Stimulated activated naive B cell treated with anti-CD40 and anti-IgM and Interleukin-4, amounts not matched to agents 10 μg/mL and 1 μg/mL and 100 μg/mL, for 72 hours (primary cell): Measurements from ENCODE around the gene FRMD8.

Source experiments
- ATAC-seq, 2 donors: fragments of 150-1000 bp; cut with Tn5 transposase; replicated peaks; 2 replicates each; pipeline ENCODE4 v1.10.0; 2021; ENCODE audit warnings: moderate library complexity in 1 of 2
- DNase-seq: peaks from one replicate; pipeline ENCODE4 v3.0.0; 2021
- H3K27ac Mint-ChIP-seq: one replicate; pipeline ENCODE4 v1.8.0; 2022; ENCODE audit warnings: mild to moderate bottlenecking, mixed read lengths
- H3K27me3 Mint-ChIP-seq, 2 donors: one replicate each; pipeline ENCODE4 v1.8.0; 2022; ENCODE audit warnings: mixed read lengths in 2 of 2
- H3K36me3 Mint-ChIP-seq, 2 donors: one replicate each; pipeline ENCODE4 v1.8.0; 2022; ENCODE audit warnings: mixed read lengths in 2 of 2, mild to moderate bottlenecking in 1 of 2
- H3K4me1 Mint-ChIP-seq, 2 donors: one replicate each; pipeline ENCODE4 v1.8.0; 2022; ENCODE audit warnings: mixed read lengths in 2 of 2, mild to moderate bottlenecking in 1 of 2
- H3K4me3 Mint-ChIP-seq, 2 donors: one replicate each; pipeline ENCODE4 v1.8.0; 2022; ENCODE audit warnings: mild to moderate bottlenecking in 2 of 2, mixed read lengths in 2 of 2, moderate library complexity in 1 of 2
- H3K9me3 Mint-ChIP-seq, 2 donors: one replicate each; pipeline ENCODE4 v1.8.0; 2022; ENCODE audit warnings: mixed read lengths in 2 of 2, mild to moderate bottlenecking in 1 of 2

FRMD8 gene

GRCh38 chr11:65386307-65387140 is at the start of gene FRMD8:
FRMD8 (plus strand) TSS chr11:65386637; CDS start chr11:65387037, 400 bp downstream.
- DNase-seq (peak; percentile 81), ATAC-seq (peak; percentile 35 to 47)
- peak within 1 kb of the TSS; percentile 96 for H3K27ac Mint-ChIP-seq
- H3K27me3 Mint-ChIP-seq = no peaks in the 10 kb centered on the region
- no peaks in the 10 kb centered on the region for H3K9me3 Mint-ChIP-seq
- H3K36me3 Mint-ChIP-seq = peaks cover 16 to 30% of the 10 kb centered on the region in 2 donors
- peak within 1 kb of the TSS; percentile 95 to 96 for H3K4me3 Mint-ChIP-seq
- peaks cover 55 to 83% of the 10 kb centered on the region in 2 donors for H3K4me1 Mint-ChIP-seq

GRCh38 chr11:65338676-65339075 is 47.8 kb upstream of the FRMD8 start:
- H3K9me3 Mint-ChIP-seq = no peaks in the 10 kb centered on the region
- DNase-seq = no peak
- no peak overlapping the region for H3K27ac Mint-ChIP-seq
- H3K27me3 Mint-ChIP-seq = no peaks in the 10 kb centered on the region
- H3K36me3 Mint-ChIP-seq = peaks cover 16 to 34% of the 10 kb centered on the region in 2 donors
- no peak for ATAC-seq
- peaks cover 19 to 27% of the 10 kb centered on the region in 2 donors for H3K4me1 Mint-ChIP-seq
- no peak overlapping the region for H3K4me3 Mint-ChIP-seq

GRCh38 chr11:65340226-65340625 is 46.2 kb upstream of the FRMD8 start:
- Mint-ChIP-seq H3K4me1 (peaks cover 13 to 17% of the 10 kb centered on the region in 2 donors), H3K36me3 (peaks cover 25 to 48% of the 10 kb centered on the region in 2 donors), H3K4me3 (no peak overlapping the region), H3K27me3 (no peaks in the 10 kb centered on the region), H3K27ac (no peak overlapping the region), H3K9me3 (no peaks in the 10 kb centered on the region)
- DNase-seq (no peak), ATAC-seq (no peak)

GRCh38 chr11:65341856-65342255 is 44.6 kb upstream of the FRMD8 start:
- Mint-ChIP-seq H3K27me3 (no peaks in the 10 kb centered on the region), H3K4me1 (peaks cover 10% of the 10 kb centered on the region in 2 donors), H3K9me3 (no peaks in the 10 kb centered on the region), H3K4me3 (no peak overlapping the region), H3K36me3 (peaks cover 34 to 61% of the 10 kb centered on the region in 2 donors), H3K27ac (no peak overlapping the region)
- DNase-seq (no peak), ATAC-seq (no peak)

GRCh38 chr11:65351511-65351910 is 34.9 kb upstream of the FRMD8 start:
- Mint-ChIP-seq H3K27me3 (no peaks in the 10 kb centered on the region), H3K36me3 (peaks cover 16 to 36% of the 10 kb centered on the region in 2 donors), H3K4me3 (no peak overlapping the region), H3K4me1 (peaks cover 18 to 22% of the 10 kb centered on the region in 2 donors), H3K9me3 (no peaks in the 10 kb centered on the region), H3K27ac (peak overlapping the region; percentile 31)
- DNase-seq (no peak), ATAC-seq (no peak)

- ATAC-seq (no peak), DNase-seq (no peak)
- H3K9me3 Mint-ChIP-seq = no peaks in the 10 kb centered on the region
- no peaks in the 10 kb centered on the region for H3K27me3 Mint-ChIP-seq
- H3K4me1 Mint-ChIP-seq = peaks cover 20 to 22% of the 10 kb centered on the region in 2 donors
- no peak overlapping the region for H3K4me3 Mint-ChIP-seq
- peaks cover 13 to 32% of the 10 kb centered on the region in 2 donors for H3K36me3 Mint-ChIP-seq
- H3K27ac Mint-ChIP-seq = peak overlapping the region; percentile 3
Measured at GRCh38 chr11:65352783-65353182, 33.7 kb upstream of the FRMD8 start.

GRCh38 chr11:65353376-65353775 is 33.1 kb upstream of the FRMD8 start:
- H3K27me3 Mint-ChIP-seq = no peaks in the 10 kb centered on the region
- peaks cover 22 to 25% of the 10 kb centered on the region in 2 donors for H3K4me1 Mint-ChIP-seq
- H3K4me3 Mint-ChIP-seq = peak overlapping the region; percentile 39 to 69
- peaks cover 13 to 26% of the 10 kb centered on the region in 2 donors for H3K36me3 Mint-ChIP-seq
- no peak for ATAC-seq
- DNase-seq = no peak
- H3K27ac Mint-ChIP-seq = peak overlapping the region; percentile 63
- H3K9me3 Mint-ChIP-seq = no peaks in the 10 kb centered on the region

GRCh38 chr11:65353900-65354264 is 32.6 kb upstream of the FRMD8 start:
- ATAC-seq (no peak), DNase-seq (no peak)
- Mint-ChIP-seq H3K4me3 (peak overlapping the region; percentile 39 to 69), H3K4me1 (peaks cover 22 to 25% of the 10 kb centered on the region in 2 donors), H3K36me3 (peaks cover 11 to 21% of the 10 kb centered on the region in 2 donors), H3K27ac (peak overlapping the region; percentile 63), H3K27me3 (no peaks in the 10 kb centered on the region), H3K9me3 (no peaks in the 10 kb centered on the region)

GRCh38 chr11:65354265-65355012 is 32.0 kb upstream of the FRMD8 start, which contains the start of gene TIGD3:
TIGD3 (plus strand) TSS chr11:65354751; CDS start chr11:65355809, 1,058 bp downstream.
- DNase-seq = peak; percentile 93
- Mint-ChIP-seq H3K4me1 (peaks cover 22 to 25% of the 10 kb centered on the region in 2 donors), H3K36me3 (peaks cover 11 to 20% of the 10 kb centered on the region in 2 donors), H3K27ac (peak within 1 kb of the TSS; percentile 98), H3K9me3 (no peaks in the 10 kb centered on the region), H3K4me3 (peak within 1 kb of the TSS; percentile 96 to 98), H3K27me3 (no peaks in the 10 kb centered on the region)
- peak; percentile 94 to 96 for ATAC-seq

GRCh38 chr11:65355013-65355775 is 31.2 kb upstream of the FRMD8 start:
- Mint-ChIP-seq H3K36me3 (peaks cover 11 to 20% of the 10 kb centered on the region in 2 donors), H3K27ac (peak overlapping the region; percentile 98), H3K4me3 (peak overlapping the region; percentile 96 to 98), H3K27me3 (no peaks in the 10 kb centered on the region), H3K9me3 (no peaks in the 10 kb centered on the region), H3K4me1 (peaks cover 22 to 25% of the 10 kb centered on the region in 2 donors)
- peak; percentile 22 for DNase-seq
- peak; percentile 37 to 45 for ATAC-seq

- Mint-ChIP-seq H3K27ac (peak overlapping the region; percentile 98), H3K9me3 (no peaks in the 10 kb centered on the region), H3K4me1 (peaks cover 22 to 25% of the 10 kb centered on the region in 2 donors), H3K27me3 (no peaks in the 10 kb centered on the region), H3K36me3 (peaks cover 11 to 20% of the 10 kb centered on the region in 2 donors), H3K4me3 (peak overlapping the region; percentile 96 to 98)
- DNase-seq = no peak
- ATAC-seq = no peak
Measured at GRCh38 chr11:65355776-65356393, 30.6 kb upstream of the FRMD8 start.

GRCh38 chr11:65356394-65356972 is 30.0 kb upstream of the FRMD8 start:
- Mint-ChIP-seq H3K4me3 (peak overlapping the region; percentile 41 to 53), H3K27me3 (no peaks in the 10 kb centered on the region), H3K9me3 (no peaks in the 10 kb centered on the region), H3K4me1 (peaks cover 22 to 25% of the 10 kb centered on the region in 2 donors), H3K36me3 (peaks cover 11 to 20% of the 10 kb centered on the region in 2 donors), H3K27ac (no peak overlapping the region)
- no peak for ATAC-seq
- no peak for DNase-seq

GRCh38 chr11:65357856-65358356 is 28.5 kb upstream of the FRMD8 start:
- Mint-ChIP-seq H3K36me3 (peaks cover 0 to 7% of the 10 kb centered on the region in 2 donors), H3K27me3 (no peaks in the 10 kb centered on the region), H3K9me3 (no peaks in the 10 kb centered on the region), H3K27ac (no peak overlapping the region), H3K4me1 (peaks cover 25 to 28% of the 10 kb centered on the region in 2 donors), H3K4me3 (no peak overlapping the region)
- ATAC-seq (no peak), DNase-seq (no peak)
